NCI-H526 treated with DMSO at 0.1 percent for 48 hours (cell line): Measurements from ENCODE around the gene PLAC1.

ENCODE experiments used
- DNase-seq: peaks from one replicate; lab custom pipeline; 2025; lab: John Stamatoyannopoulos, UW

Gene PLAC1

GRCh38 chrX:134658002-134658759, at the start of gene PLAC1:
Gene PLAC1 (minus strand): TSS chrX:134658471. CDS start chrX:134566682, 91,789 bp downstream.
- no peak for DNase-seq

- no peak for DNase-seq
Measured at GRCh38 chrX:134706138-134706537, 47.9 kb upstream of the PLAC1 start.

GRCh38 chrX:134695999-134696398, 37.7 kb upstream of the PLAC1 start:
- DNase-seq, result no peak

- DNase-seq, result no peak
Measured at GRCh38 chrX:134694333-134695322, 36.4 kb upstream of the PLAC1 start.

GRCh38 chrX:134693644-134694043, 35.4 kb upstream of the PLAC1 start:
- DNase-seq, result no peak

- no peak for DNase-seq
Measured at GRCh38 chrX:134692990-134693389, 34.7 kb upstream of the PLAC1 start.

GRCh38 chrX:134692233-134692632, 34.0 kb upstream of the PLAC1 start:
- DNase-seq, result no peak

GRCh38 chrX:134691453-134691852, 33.2 kb upstream of the PLAC1 start:
- no peak for DNase-seq

- no peak for DNase-seq
Measured at GRCh38 chrX:134688839-134689238, 30.6 kb upstream of the PLAC1 start.

- DNase-seq, result no peak
Measured at GRCh38 chrX:134688031-134688823, 30.0 kb upstream of the PLAC1 start.

GRCh38 chrX:134685668-134686067, 27.4 kb upstream of the PLAC1 start:
- no peak for DNase-seq

- no peak for DNase-seq
Measured at GRCh38 chrX:134684956-134685355, 26.7 kb upstream of the PLAC1 start.

- no peak for DNase-seq
Measured at GRCh38 chrX:134683351-134684005, 25.2 kb upstream of the PLAC1 start.

GRCh38 chrX:134682081-134682480, 23.8 kb upstream of the PLAC1 start:
- DNase-seq, result no peak

GRCh38 chrX:134679644-134680043, 21.4 kb upstream of the PLAC1 start:
- no peak for DNase-seq

GRCh38 chrX:134679221-134679620, 20.9 kb upstream of the PLAC1 start:
- DNase-seq, result no peak

GRCh38 chrX:134677332-134677731, 19.1 kb upstream of the PLAC1 start:
- DNase-seq, result no peak

- DNase-seq, result no peak
Measured at GRCh38 chrX:134676436-134676835, 18.2 kb upstream of the PLAC1 start.

- no peak for DNase-seq
Measured at GRCh38 chrX:134673123-134673522, 14.9 kb upstream of the PLAC1 start.

GRCh38 chrX:134672101-134672500, 13.8 kb upstream of the PLAC1 start:
- DNase-seq, result no peak

GRCh38 chrX:134671294-134671693, 13.0 kb upstream of the PLAC1 start:
- no peak for DNase-seq
